ENCODE results near the gene C17orf50. TPM values are rescaled to one million over a fixed set of nuclear protein-coding genes. Genes with fewer than 3 reads are reported as not detected.
A peak's percentile ranks its signal among the peaks of the same experiment; 100 is the strongest.

C17orf50 gene
- total RNA-seq, 2 experiments from 2014 or later, result not detected

DNA sequence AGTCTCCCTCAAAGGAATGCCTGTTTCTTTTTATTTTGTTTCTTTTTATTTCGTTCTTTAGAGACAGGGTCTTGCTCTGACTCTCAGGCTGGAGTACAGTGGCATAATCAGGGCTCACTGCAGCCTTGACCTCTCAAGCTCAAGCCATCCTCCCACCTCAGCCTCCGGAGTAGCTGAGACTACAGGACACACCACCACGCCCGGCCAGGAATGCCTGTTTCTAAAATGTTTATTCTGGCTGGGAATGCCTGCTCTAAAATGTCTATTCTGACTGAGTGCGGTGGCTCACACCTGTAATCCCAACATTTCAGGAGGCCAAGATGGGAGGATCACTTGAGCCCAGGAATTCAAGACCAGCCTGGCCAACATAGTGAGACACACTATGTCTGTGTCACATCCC lies 37.2 kb downstream of the C17orf50 start:
- intact Hi-C loops (cut with micrococcal nuclease), result no loop called here
- Mint-ChIP-seq H3K4me1 (ENCODE audit: low read depth) (peaks cover 36% of the 10 kb centered on the region), H3K27me3 (peaks cover 20% of the 10 kb centered on the region), H3K4me3 (no peak overlapping the region), H3K27ac (no peak overlapping the region), H3K9me3 (no peaks in the 10 kb centered on the region), H3K36me3 (ENCODE audit: low read depth) (no peaks in the 10 kb centered on the region)
- CTCF ChIA-PET, result interaction anchor here (4.4 to 9.6 kb wide), 2 partner anchors 10 to 35 kb away, joined by 23 to 104 read pairs; partner anchors contain the start of gene TAF15
- ATAC-seq (no peak), DNase-seq (no peak)
- POLR2A ChIA-PET, result interaction anchor here (1.6 to 7.0 kb wide), 2 partner anchors 9 to 11 kb away, joined by 4 to 50 read pairs; partner anchors contain the start of gene TAF15
- TF ChIP-seq, protein P1, sequence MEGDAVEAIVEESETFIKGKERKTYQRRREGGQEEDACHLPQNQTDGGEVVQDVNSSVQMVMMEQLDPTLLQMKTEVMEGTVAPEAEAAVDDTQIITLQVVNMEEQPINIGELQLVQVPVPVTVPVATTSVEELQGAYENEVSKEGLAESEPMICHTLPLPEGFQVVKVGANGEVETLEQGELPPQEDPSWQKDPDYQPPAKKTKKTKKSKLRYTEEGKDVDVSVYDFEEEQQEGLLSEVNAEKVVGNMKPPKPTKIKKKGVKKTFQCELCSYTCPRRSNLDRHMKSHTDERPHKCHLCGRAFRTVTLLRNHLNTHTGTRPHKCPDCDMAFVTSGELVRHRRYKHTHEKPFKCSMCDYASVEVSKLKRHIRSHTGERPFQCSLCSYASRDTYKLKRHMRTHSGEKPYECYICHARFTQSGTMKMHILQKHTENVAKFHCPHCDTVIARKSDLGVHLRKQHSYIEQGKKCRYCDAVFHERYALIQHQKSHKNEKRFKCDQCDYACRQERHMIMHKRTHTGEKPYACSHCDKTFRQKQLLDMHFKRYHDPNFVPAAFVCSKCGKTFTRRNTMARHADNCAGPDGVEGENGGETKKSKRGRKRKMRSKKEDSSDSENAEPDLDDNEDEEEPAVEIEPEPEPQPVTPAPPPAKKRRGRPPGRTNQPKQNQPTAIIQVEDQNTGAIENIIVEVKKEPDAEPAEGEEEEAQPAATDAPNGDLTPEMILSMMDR (IDR thresholded peaks at IDR 0.05), result no peak

GRCh38 chr17:35799942-35800341 lies 39.3 kb downstream of the C17orf50 start:
- intact Hi-C loops (cut with micrococcal nuclease), result no loop called here
- no peak for ATAC-seq
- ChIA-PET CTCF (interaction anchor here (1.8 to 9.6 kb wide), 4 partner anchors 9 to 37 kb away, joined by 4 to 104 read pairs (median 10); partner anchors contain the start of gene TAF15), POLR2A (interaction anchor here (0.7 to 1.1 kb wide), 2 partner anchors 9 to 36 kb away, joined by 3 read pairs; partner anchors contain the start of gene TAF15)
- TF ChIP-seq, protein P1 (IDR thresholded peaks at IDR 0.05), result no peak
- DNase-seq, result no peak
- Mint-ChIP-seq H3K4me1 (ENCODE audit: low read depth) (peaks cover 40% of the 10 kb centered on the region), H3K36me3 (ENCODE audit: low read depth) (no peaks in the 10 kb centered on the region), H3K9me3 (no peaks in the 10 kb centered on the region), H3K27me3 (peaks cover 12% of the 10 kb centered on the region), H3K27ac (no peak overlapping the region), H3K4me3 (no peak overlapping the region)

DNA sequence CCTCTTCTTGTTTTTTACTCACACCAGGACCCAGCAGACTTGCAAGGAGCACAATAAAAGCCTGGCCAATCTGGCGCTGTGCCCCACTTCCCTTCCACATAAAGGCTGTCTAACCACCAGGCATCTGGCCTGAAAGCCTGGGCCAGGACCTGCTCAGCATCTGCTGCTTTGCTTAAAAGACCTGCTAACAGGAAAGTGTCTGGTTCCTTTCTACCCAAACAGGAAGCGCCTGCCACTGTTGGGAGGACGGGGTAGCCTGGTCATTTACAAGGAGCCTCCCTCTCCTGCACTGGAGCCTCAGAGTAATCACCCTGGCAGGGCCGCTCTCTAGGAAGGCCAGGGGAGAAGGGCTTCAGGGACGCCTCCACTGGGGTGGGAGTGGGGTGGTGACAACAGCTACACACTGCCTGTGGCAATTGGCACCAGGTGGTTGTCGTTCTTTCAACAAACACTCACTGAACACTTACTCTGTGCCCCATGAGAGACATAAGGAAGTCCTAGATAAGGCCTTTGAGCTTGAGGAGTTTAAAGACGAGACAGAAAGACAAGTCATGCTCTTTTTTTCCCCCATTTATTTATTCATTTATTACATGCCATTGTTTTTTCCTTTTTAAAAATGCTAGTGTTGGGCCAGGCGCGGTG lies 41.0 kb downstream of the C17orf50 start:
- TF ChIP-seq, protein P1 (IDR thresholded peaks at IDR 0.05), result no peak
- peak overlapping the region; percentile 83 for H3K27ac Mint-ChIP-seq
- intact Hi-C loops (cut with micrococcal nuclease), result no loop called here
- peak; percentile 25 for DNase-seq
- H3K27me3 Mint-ChIP-seq, result peaks cover 4% of the 10 kb centered on the region
- no peaks in the 10 kb centered on the region for H3K9me3 Mint-ChIP-seq
- ChIA-PET CTCF (interaction anchor here (0.7 to 1.1 kb wide), 2 partner anchors 37 to 53 kb away, joined by 3 to 11 read pairs; no protein-coding TSS in a partner anchor), POLR2A (no interaction called here)
- peak; percentile 5 for ATAC-seq
- no peaks in the 10 kb centered on the region for H3K36me3 Mint-ChIP-seq (ENCODE audit: low read depth)
- no peak overlapping the region for H3K4me3 Mint-ChIP-seq
- H3K4me1 Mint-ChIP-seq (ENCODE audit: low read depth), result peaks cover 40% of the 10 kb centered on the region

GRCh38 chr17:35804658-35805192 lies 44.0 kb downstream of the C17orf50 start:
- POLR2A ChIA-PET, result interaction anchor here (0.8 to 2.2 kb wide), 2 partner anchors 11 to 41 kb away, joined by 4 to 8 read pairs; no protein-coding TSS in a partner anchor
- peak; percentile 61 for DNase-seq
- Mint-ChIP-seq H3K36me3 (ENCODE audit: low read depth) (no peaks in the 10 kb centered on the region), H3K9me3 (no peaks in the 10 kb centered on the region), H3K4me1 (ENCODE audit: low read depth) (peaks cover 62% of the 10 kb centered on the region), H3K27ac (no peak overlapping the region), H3K4me3 (no peak overlapping the region), H3K27me3 (no peaks in the 10 kb centered on the region)
- TF ChIP-seq, protein P1 (IDR thresholded peaks at IDR 0.05), result peak; percentile 91
- intact Hi-C loops (cut with micrococcal nuclease), result loop anchor here (1.0 kb wide), 1 partner anchor 40 kb away; no protein-coding TSS in a partner anchor
- CTCF ChIA-PET, result interaction anchor here (0.6 to 7.8 kb wide), 24 partner anchors 9 to 243 kb away, joined by 3 to 292 read pairs (median 4); partner anchors contain the start of genes C17orf50 and MMP28
- peak; percentile 59 for ATAC-seq
